GM23338 (cell line): ENCODE results near the gene SLC25A39. TPM values are rescaled to one million over a fixed set of nuclear protein-coding genes. Genes with fewer than 3 reads are reported as not detected.
"Not testable (repeated sequence)": the region's sequence is repeated elsewhere in the genome, so short reads cannot be mapped to it uniquely, and the experiment has no call there.

ENCODE experiments used
- ATAC-seq: fragments of 200-7000 bp; cut with Tn5 transposase; 3 replicates; pipeline ENCODE4 v1.9.1; 2020
- DNase-seq: peaks from one replicate; pipeline ENCODE4 v3.0.0-alpha.2; 2015; ENCODE audit warnings: low spot score
- H2AFZ ChIP-seq: fragments of 200-600 bp; sonication (generic); 2 replicates; pipeline ENCODE4 v1.8.0; 2016; ENCODE audit warnings: antibody characterized with exemption, mild to moderate bottlenecking, moderate library complexity
- H3F3A ChIP-seq: fragments of 200-600 bp; sonication (generic); replicated peaks from 2 replicates; pipeline ENCODE4 v1.8.0; 2017; ENCODE audit warnings: antibody characterized with exemption, mixed run types, low read depth
- H3K27ac ChIP-seq: fragments of 200-600 bp; sonication (generic); 2 replicates; pipeline ENCODE4 v1.6.1; 2016; ENCODE audit warnings: low read depth
- H3K27me3 ChIP-seq: fragments of 200-600 bp; sonication (generic); 2 replicates; pipeline ENCODE4 v1.8.0; 2016; ENCODE audit warnings: mild to moderate bottlenecking, mixed run types, moderate library complexity; ENCODE audit not compliant: insufficient read depth
- H3K36me3 ChIP-seq: fragments of 200-600 bp; sonication (generic); 2 replicates; pipeline ENCODE4 v1.8.0; 2016; ENCODE audit warnings: mild to moderate bottlenecking; ENCODE audit not compliant: insufficient read depth
- H3K4me1 ChIP-seq: fragments of 200-600 bp; sonication (generic); 2 replicates; pipeline ENCODE4 v1.8.0; 2016; ENCODE audit warnings: mild to moderate bottlenecking, moderate library complexity; ENCODE audit not compliant: insufficient read depth
- H3K4me2 ChIP-seq: fragments of 200-600 bp; sonication (generic); 2 replicates; pipeline ENCODE4 v1.7.1; 2017; ENCODE audit warnings: mixed run types
- H3K4me3 ChIP-seq: fragments of 200-600 bp; sonication (generic); 2 replicates; pipeline ENCODE4 v1.6.1; 2016; ENCODE audit warnings: mixed run types
- H3K79me2 ChIP-seq: fragments of 200-600 bp; sonication (generic); replicated peaks from 2 replicates; pipeline ENCODE4 v1.8.0; 2017; ENCODE audit warnings: mild to moderate bottlenecking; ENCODE audit not compliant: insufficient read depth
- H3K9me2 ChIP-seq: fragments of 200-600 bp; sonication (generic); 2 replicates; pipeline ENCODE4 v1.8.0; 2017; ENCODE audit not compliant: insufficient read depth
- H4K20me1 ChIP-seq: fragments of 200-600 bp; sonication (generic); replicated peaks from 2 replicates; pipeline ENCODE4 v1.8.0; 2017; ENCODE audit warnings: mild to moderate bottlenecking; ENCODE audit not compliant: insufficient read depth
- H3K27ac Mint-ChIP-seq: 2 replicates; pipeline ENCODE4 v1.8.0; 2020; ENCODE audit warnings: inconsistent platforms, mild to moderate bottlenecking, moderate library complexity, mixed read lengths
- H3K27me3 Mint-ChIP-seq: 3 replicates; pipeline ENCODE4 v1.8.0; 2022; ENCODE audit warnings: low read depth, mild to moderate bottlenecking, moderate library complexity, mixed read lengths, inconsistent platforms; ENCODE audit not compliant: insufficient read depth, poor library complexity
- H3K36me3 Mint-ChIP-seq: 3 replicates; pipeline ENCODE4 v1.8.0; 2021; ENCODE audit warnings: low read depth, mild to moderate bottlenecking, inconsistent platforms, moderate library complexity, mixed read lengths
- H3K4me1 Mint-ChIP-seq: 3 replicates; pipeline ENCODE4 v1.8.0; 2020; ENCODE audit warnings: mild to moderate bottlenecking, inconsistent platforms, mixed read lengths
- H3K4me3 Mint-ChIP-seq: 3 replicates; pipeline ENCODE4 v1.8.0; 2021; ENCODE audit warnings: moderate library complexity, mild to moderate bottlenecking, inconsistent platforms, mixed read lengths
- H3K9me3 Mint-ChIP-seq: 3 replicates; pipeline ENCODE4 v1.8.0; 2020; ENCODE audit warnings: moderate library complexity, mild to moderate bottlenecking, inconsistent platforms, mixed read lengths
- CTCF ChIP-seq, 2 experiments: fragments of 200-600 bp in 1 of 2; sonication (generic) in 1 of 2; conservative IDR thresholded peaks; 2 replicates each; pipeline versions ENCODE4 v1.5.1 to v1.6.1; 2016 to 2017; ENCODE audit warnings: antibody characterized with exemption in 2 of 2, low read depth in 2 of 2, mild to moderate bottlenecking in 2 of 2, moderate library complexity in 1 of 2
- JUNB ChIP-seq: IDR thresholded peaks from one replicate; pipeline ENCODE4 v1.6.1; 2016; ENCODE audit warnings: antibody characterized with exemption; ENCODE audit not compliant: unreplicated experiment
- NANOG ChIP-seq: IDR thresholded peaks from 2 replicates; pipeline ENCODE4 v1.6.1; 2016; ENCODE audit warnings: antibody characterized with exemption, borderline replicate concordance
- polyA plus RNA-seq: library from polyadenylated mRNA; unstranded; fragments of >200 nt; fragmentation: Nextera tagmentation; extraction: Ambion mirVana; gene quantifications from 2 replicates; pipeline ENCODE4 v1.2.1, GENCODE V29; 2016
- total RNA-seq: library from RNA; depleted of rRNA; stranded (reverse); fragments of >200 nt; shearing (Covaris generic); gene quantifications from 2 replicates; pipeline ENCODE4 v1.2.3, GENCODE V29; 2014

SLC25A39 gene
- total and polyA plus RNA-seq, 2 experiments from 2014 or later = 184 to 202 TPM

GRCh38 chr17:44372036-44372435, 47.4 kb upstream of the SLC25A39 start (continued):
- no peak for TF ChIP-seq NANOG
- no peak for TF ChIP-seq JUNB

GRCh38 chr17:44369414-44370023, 44.9 kb upstream of the SLC25A39 start:
- H3K4me1 Mint-ChIP-seq, H3K4me1 ChIP-seq, H3K36me3 ChIP-seq, H3K79me2 ChIP-seq, H3K27ac ChIP-seq, H3K4me2 ChIP-seq, H4K20me1 ChIP-seq, ATAC-seq, H2AFZ ChIP-seq, H3F3A ChIP-seq, H3K27ac Mint-ChIP-seq, H3K9me3 Mint-ChIP-seq, H3K9me2 ChIP-seq, H3K36me3 Mint-ChIP-seq, H3K4me3 ChIP-seq, H3K4me3 Mint-ChIP-seq: not testable (repeated sequence)
- peaks cover 21% of the 10 kb centered on the region for H3K27me3 Mint-ChIP-seq
- peaks cover 11% of the 10 kb centered on the region; the same call in 1 of the 2 replicates for H3K27me3 ChIP-seq
- DNase-seq = peak; percentile 39

- peaks cover 23% of the 10 kb centered on the region for H3K27me3 Mint-ChIP-seq
- not testable (repeated sequence) for DNase-seq, H3K9me3 Mint-ChIP-seq, H3K36me3 ChIP-seq, H3K4me1 Mint-ChIP-seq, H3K4me3 Mint-ChIP-seq, H4K20me1 ChIP-seq, H3K4me3 ChIP-seq, H3K9me2 ChIP-seq, H2AFZ ChIP-seq, ATAC-seq, H3K4me2 ChIP-seq, H3K4me1 ChIP-seq, H3F3A ChIP-seq, H3K36me3 Mint-ChIP-seq, H3K79me2 ChIP-seq, H3K27ac ChIP-seq, H3K27ac Mint-ChIP-seq
- H3K27me3 ChIP-seq = peaks cover 17% of the 10 kb centered on the region; the same call in 1 of the 2 replicates
- TF ChIP-seq CTCF (conservative IDR thresholded peaks at IDR 0.05; ENCODE audit: low read depth in 2 of 2) = 0 out of 4 replicates have a peak, but pooled peaks of 1 of the 2 experiments have one; percentile 14
Observed at GRCh38 chr17:44368391-44369243, 44.0 kb upstream of the SLC25A39 start.
